H1 (cell line): ENCODE data around the gene SLC7A7. TPM values are rescaled to one million over a fixed set of nuclear protein-coding genes. Genes with fewer than 3 reads are reported as not detected.

Source experiments
- CHD2 ChIP-seq: IDR thresholded peaks from 2 replicates; pipeline ENCODE4 v1.6.1; 2012; ENCODE audit warnings: low read length, improper control_type of control experiment
- KDM4A ChIP-seq: IDR thresholded peaks from one replicate; pipeline ENCODE4 v1.7.1; 2012; ENCODE audit warnings: low read depth, mild to moderate bottlenecking, moderate library complexity, low read length, inconsistent platforms; ENCODE audit not compliant: severe bottlenecking
- MAFK ChIP-seq: IDR thresholded peaks from 2 replicates; pipeline ENCODE4 v1.6.1; 2012; ENCODE audit warnings: low read depth, mild to moderate bottlenecking, improper control_type of control experiment, low read length
- POLR2A ChIP-seq, 2 experiments: IDR thresholded peaks; 1 replicate in 1 of 2; 2 replicates in 1 of 2; pipeline ENCODE4 v1.6.1; 2011; ENCODE audit warnings: low read depth in 2 of 2, low read length in 2 of 2, mild to moderate bottlenecking in 2 of 2; ENCODE audit errors: control extremely low read depth in 1 of 2
- POLR2AphosphoS5 ChIP-seq: IDR thresholded peaks from 2 replicates; pipeline ENCODE4 v1.6.1; 2011; ENCODE audit warnings: low read depth, low read length
- POU5F1 ChIP-seq: IDR thresholded peaks from 2 replicates; pipeline ENCODE4 v1.6.1; 2011; ENCODE audit warnings: low read depth, mild to moderate bottlenecking, low read length, moderate library complexity
- SAP30 ChIP-seq: fragments of 300-600 bp; sonication (generic); IDR thresholded peaks from 2 replicates; pipeline ENCODE4 v1.7.1; 2012; ENCODE audit warnings: low read length, moderate library complexity, mild to moderate bottlenecking, inconsistent platforms; ENCODE audit not compliant: insufficient read depth, insufficient replicate concordance
- polyA plus RNA-seq, 7 experiments: library from polyadenylated mRNA; depleted of rRNA in 3 of 7; stranded (reverse) in 5 of 7; unstranded in 2 of 7; fragments of >200 nt in 5 of 7; fragments of 200-250 nt in 2 of 7; gene quantifications; 1 replicate in 5 of 7; 2 replicates in 1 of 7; 4 replicates in 1 of 7; pipeline versions ENCODE4 v1.2.1 to v1.2.3, GENCODE V29; 2011 to 2013; ENCODE audit warnings: missing spikeins in 2 of 7, mixed read lengths in 2 of 7
- total RNA-seq: library from RNA; stranded (reverse); fragmentation: NEBNext Ultra II Directional; extraction: Animal tissue kit (Norgen Biotek cat#: 25700); gene quantifications from 2 replicates; pipeline ENCODE4 v1.2.1, GENCODE V29; 2021
- TF ChIP-seq, protein P1 (sequence below): fragments of 300-600 bp; sonication (generic); IDR thresholded peaks from 2 replicates; pipeline ENCODE4 v1.7.1; 2012; ENCODE audit warnings: low read length, moderate library complexity, mild to moderate bottlenecking, inconsistent platforms; ENCODE audit not compliant: insufficient replicate concordance
- TF ChIP-seq, protein P2 (sequence below): IDR thresholded peaks from 2 replicates; pipeline ENCODE4 v1.6.1; 2012; ENCODE audit warnings: inconsistent platforms

The SLC7A7 gene
- total and polyA plus RNA-seq, 2 of the 8 experiments (the other 6 are each of a cell fraction or from before 2014, with no cell fraction given): 5.8 to 14.9 TPM

DNA sequence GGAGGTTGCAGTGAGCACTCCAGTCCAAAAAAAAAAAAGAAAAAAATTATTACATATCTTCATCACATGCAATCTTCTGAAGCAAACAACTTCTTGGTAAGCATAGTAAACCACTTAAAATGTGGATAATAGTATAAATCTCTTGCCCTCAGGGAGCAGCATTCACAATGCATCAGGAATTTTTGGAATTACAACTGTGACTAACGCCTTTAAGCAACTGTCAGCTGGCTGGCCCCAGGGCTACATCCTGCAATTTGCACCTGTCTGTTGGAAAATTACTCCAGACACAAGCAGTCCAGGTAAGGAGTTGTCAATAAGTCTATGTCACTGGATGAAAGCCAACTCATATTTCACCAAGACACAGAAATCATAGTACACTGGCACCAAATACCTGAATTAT lies 5.5 kb upstream of the SLC7A7 start (continued):
- TF ChIP-seq, protein P1, sequence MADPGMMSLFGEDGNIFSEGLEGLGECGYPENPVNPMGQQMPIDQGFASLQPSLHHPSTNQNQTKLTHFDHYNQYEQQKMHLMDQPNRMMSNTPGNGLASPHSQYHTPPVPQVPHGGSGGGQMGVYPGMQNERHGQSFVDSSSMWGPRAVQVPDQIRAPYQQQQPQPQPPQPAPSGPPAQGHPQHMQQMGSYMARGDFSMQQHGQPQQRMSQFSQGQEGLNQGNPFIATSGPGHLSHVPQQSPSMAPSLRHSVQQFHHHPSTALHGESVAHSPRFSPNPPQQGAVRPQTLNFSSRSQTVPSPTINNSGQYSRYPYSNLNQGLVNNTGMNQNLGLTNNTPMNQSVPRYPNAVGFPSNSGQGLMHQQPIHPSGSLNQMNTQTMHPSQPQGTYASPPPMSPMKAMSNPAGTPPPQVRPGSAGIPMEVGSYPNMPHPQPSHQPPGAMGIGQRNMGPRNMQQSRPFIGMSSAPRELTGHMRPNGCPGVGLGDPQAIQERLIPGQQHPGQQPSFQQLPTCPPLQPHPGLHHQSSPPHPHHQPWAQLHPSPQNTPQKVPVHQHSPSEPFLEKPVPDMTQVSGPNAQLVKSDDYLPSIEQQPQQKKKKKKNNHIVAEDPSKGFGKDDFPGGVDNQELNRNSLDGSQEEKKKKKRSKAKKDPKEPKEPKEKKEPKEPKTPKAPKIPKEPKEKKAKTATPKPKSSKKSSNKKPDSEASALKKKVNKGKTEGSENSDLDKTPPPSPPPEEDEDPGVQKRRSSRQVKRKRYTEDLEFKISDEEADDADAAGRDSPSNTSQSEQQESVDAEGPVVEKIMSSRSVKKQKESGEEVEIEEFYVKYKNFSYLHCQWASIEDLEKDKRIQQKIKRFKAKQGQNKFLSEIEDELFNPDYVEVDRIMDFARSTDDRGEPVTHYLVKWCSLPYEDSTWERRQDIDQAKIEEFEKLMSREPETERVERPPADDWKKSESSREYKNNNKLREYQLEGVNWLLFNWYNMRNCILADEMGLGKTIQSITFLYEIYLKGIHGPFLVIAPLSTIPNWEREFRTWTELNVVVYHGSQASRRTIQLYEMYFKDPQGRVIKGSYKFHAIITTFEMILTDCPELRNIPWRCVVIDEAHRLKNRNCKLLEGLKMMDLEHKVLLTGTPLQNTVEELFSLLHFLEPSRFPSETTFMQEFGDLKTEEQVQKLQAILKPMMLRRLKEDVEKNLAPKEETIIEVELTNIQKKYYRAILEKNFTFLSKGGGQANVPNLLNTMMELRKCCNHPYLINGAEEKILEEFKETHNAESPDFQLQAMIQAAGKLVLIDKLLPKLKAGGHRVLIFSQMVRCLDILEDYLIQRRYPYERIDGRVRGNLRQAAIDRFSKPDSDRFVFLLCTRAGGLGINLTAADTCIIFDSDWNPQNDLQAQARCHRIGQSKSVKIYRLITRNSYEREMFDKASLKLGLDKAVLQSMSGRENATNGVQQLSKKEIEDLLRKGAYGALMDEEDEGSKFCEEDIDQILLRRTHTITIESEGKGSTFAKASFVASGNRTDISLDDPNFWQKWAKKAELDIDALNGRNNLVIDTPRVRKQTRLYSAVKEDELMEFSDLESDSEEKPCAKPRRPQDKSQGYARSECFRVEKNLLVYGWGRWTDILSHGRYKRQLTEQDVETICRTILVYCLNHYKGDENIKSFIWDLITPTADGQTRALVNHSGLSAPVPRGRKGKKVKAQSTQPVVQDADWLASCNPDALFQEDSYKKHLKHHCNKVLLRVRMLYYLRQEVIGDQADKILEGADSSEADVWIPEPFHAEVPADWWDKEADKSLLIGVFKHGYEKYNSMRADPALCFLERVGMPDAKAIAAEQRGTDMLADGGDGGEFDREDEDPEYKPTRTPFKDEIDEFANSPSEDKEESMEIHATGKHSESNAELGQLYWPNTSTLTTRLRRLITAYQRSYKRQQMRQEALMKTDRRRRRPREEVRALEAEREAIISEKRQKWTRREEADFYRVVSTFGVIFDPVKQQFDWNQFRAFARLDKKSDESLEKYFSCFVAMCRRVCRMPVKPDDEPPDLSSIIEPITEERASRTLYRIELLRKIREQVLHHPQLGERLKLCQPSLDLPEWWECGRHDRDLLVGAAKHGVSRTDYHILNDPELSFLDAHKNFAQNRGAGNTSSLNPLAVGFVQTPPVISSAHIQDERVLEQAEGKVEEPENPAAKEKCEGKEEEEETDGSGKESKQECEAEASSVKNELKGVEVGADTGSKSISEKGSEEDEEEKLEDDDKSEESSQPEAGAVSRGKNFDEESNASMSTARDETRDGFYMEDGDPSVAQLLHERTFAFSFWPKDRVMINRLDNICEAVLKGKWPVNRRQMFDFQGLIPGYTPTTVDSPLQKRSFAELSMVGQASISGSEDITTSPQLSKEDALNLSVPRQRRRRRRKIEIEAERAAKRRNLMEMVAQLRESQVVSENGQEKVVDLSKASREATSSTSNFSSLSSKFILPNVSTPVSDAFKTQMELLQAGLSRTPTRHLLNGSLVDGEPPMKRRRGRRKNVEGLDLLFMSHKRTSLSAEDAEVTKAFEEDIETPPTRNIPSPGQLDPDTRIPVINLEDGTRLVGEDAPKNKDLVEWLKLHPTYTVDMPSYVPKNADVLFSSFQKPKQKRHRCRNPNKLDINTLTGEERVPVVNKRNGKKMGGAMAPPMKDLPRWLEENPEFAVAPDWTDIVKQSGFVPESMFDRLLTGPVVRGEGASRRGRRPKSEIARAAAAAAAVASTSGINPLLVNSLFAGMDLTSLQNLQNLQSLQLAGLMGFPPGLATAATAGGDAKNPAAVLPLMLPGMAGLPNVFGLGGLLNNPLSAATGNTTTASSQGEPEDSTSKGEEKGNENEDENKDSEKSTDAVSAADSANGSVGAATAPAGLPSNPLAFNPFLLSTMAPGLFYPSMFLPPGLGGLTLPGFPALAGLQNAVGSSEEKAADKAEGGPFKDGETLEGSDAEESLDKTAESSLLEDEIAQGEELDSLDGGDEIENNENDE: no peak
- TF ChIP-seq POU5F1 (no peak), POLR2AphosphoS5 (no peak), POLR2A (IDR thresholded peaks at IDR 0.05; ENCODE audit: control extremely low read depth in 1 of 2, low read depth in 2 of 2, low read length in 2 of 2) (no peak), KDM4A (no peak), SAP30 (no peak), CHD2 (no peak), MAFK (no peak)
- TF ChIP-seq, protein P2, sequence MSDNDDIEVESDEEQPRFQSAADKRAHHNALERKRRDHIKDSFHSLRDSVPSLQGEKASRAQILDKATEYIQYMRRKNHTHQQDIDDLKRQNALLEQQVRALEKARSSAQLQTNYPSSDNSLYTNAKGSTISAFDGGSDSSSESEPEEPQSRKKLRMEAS: no peak
